Breast epithelium (tissue), 3 donors: Measurements from ENCODE around the gene CLSTN3.

Source experiments
- POLR2A ChIP-seq: fragments of 450-650 bp; IDR thresholded peaks from one replicate; pipeline ENCODE4 v1.6.1; 2016; ENCODE audit warnings: antibody characterized with exemption, mild to moderate bottlenecking, moderate library complexity
- POLR2AphosphoS5 ChIP-seq, 3 donors: sonication (generic); formaldehyde crosslinking; IDR thresholded peaks; one replicate each; pipeline ENCODE4 v1.6.1; 2017; ENCODE audit warnings: antibody characterized with exemption in 3 of 3
- TF ChIP-seq, protein P1 (sequence below), 3 donors: fragments of 450-650 bp; IDR thresholded peaks; one replicate each; pipeline ENCODE4 v1.5.1; 2016 to 2017; ENCODE audit warnings: antibody characterized with exemption in 3 of 3, mild to moderate bottlenecking in 3 of 3, moderate library complexity in 3 of 3

DNA sequence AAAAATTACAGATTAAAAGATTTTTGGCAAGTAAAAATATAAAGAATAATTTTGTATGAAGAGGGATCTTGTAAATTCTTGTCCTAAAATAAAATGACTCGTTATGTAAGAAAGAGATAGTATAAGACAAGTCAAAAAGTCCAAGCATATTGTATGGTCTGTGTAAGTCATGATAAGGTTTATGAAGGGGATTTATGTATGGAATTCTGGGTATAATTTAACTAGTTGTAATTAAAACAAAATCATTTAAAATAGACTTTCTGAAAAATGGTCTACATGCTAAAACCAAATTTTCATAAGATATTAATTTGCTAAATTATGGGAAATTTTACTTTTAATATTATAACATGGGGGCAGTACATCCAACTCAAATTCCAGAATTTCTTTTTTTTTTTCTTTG is 41.7 kb downstream of the CLSTN3 start:
- TF ChIP-seq, protein P1, sequence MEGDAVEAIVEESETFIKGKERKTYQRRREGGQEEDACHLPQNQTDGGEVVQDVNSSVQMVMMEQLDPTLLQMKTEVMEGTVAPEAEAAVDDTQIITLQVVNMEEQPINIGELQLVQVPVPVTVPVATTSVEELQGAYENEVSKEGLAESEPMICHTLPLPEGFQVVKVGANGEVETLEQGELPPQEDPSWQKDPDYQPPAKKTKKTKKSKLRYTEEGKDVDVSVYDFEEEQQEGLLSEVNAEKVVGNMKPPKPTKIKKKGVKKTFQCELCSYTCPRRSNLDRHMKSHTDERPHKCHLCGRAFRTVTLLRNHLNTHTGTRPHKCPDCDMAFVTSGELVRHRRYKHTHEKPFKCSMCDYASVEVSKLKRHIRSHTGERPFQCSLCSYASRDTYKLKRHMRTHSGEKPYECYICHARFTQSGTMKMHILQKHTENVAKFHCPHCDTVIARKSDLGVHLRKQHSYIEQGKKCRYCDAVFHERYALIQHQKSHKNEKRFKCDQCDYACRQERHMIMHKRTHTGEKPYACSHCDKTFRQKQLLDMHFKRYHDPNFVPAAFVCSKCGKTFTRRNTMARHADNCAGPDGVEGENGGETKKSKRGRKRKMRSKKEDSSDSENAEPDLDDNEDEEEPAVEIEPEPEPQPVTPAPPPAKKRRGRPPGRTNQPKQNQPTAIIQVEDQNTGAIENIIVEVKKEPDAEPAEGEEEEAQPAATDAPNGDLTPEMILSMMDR (IDR thresholded peaks at IDR 0.05) = no peak
- TF ChIP-seq POLR2A (no peak), POLR2AphosphoS5 (IDR thresholded peaks at IDR 0.05) (no peak)
